ENCODE results near the gene CFTR. TPM values are rescaled to one million over a fixed set of nuclear protein-coding genes. Genes with fewer than 3 reads are reported as not detected.

The CFTR gene
- total and polyA plus RNA-seq, 10 of the 15 experiments (the other 5 are each of a cell fraction or from before 2014, with no cell fraction given): 0.02 to 2.3 (median 0.21) TPM; not detected in 1

DNA sequence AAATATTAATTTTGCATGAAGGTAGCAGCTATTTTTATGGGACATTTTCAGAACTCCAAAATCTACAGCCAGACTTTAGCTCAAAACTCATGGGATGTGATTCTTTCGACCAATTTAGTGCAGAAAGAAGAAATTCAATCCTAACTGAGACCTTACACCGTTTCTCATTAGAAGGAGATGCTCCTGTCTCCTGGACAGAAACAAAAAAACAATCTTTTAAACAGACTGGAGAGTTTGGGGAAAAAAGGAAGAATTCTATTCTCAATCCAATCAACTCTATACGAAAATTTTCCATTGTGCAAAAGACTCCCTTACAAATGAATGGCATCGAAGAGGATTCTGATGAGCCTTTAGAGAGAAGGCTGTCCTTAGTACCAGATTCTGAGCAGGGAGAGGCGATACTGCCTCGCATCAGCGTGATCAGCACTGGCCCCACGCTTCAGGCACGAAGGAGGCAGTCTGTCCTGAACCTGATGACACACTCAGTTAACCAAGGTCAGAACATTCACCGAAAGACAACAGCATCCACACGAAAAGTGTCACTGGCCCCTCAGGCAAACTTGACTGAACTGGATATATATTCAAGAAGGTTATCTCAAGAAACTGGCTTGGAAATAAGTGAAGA is 112.3 kb downstream of the CFTR start:
- in situ Hi-C loops (cut with MboI): no loop called here
- FAIRE-seq: no peak
- no TSS peak for BruUV-seq (replicated peaks)

More for the DNA sequence above, 112.3 kb downstream of the CFTR start:
- intact Hi-C loops (cut with micrococcal nuclease; ENCODE audit: unreplicated experiment): no loop called here
- WGBS (ENCODE audit: insufficient coverage, insufficient replicate concordance, low lambda C conversion rate, missing lambda C conversion rate): 20% methylated on average over 11 of the region's 11 CpGs
- Histone ChIP-seq H3K4me2 (ENCODE audit: control insufficient read depth, insufficient read depth) (no peak overlapping the region), H4K20me1 (ENCODE audit: control insufficient read depth, insufficient read depth) (no peaks in the 10 kb centered on the region), H3K79me2 (ENCODE audit: control insufficient read depth, insufficient read depth, low read length) (no peaks in the 10 kb centered on the region), H3K27ac (ENCODE audit: control insufficient read depth, insufficient read depth) (no peak overlapping the region), H3K9ac (ENCODE audit: control insufficient read depth, insufficient read depth, low read length) (no peak overlapping the region), H3K4me3 (no peak overlapping the region), H3K36me3 (ENCODE audit: control insufficient read depth in 2 of 2, insufficient read depth in 2 of 2, low read length in 1 of 2) (no peaks in the 10 kb centered on the region), H2AFZ (ENCODE audit: control insufficient read depth, low read depth, low read length) (no peak overlapping the region), H3K9me3 (replicated peaks; ENCODE audit: control insufficient read depth, insufficient read depth, low read length) (no peaks in the 10 kb centered on the region), H3K27me3 (replicated peaks in 1 of 2; ENCODE audit: control insufficient read depth in 2 of 2, insufficient read depth in 2 of 2, low read length in 1 of 2) (no peaks in the 10 kb centered on the region), H3K4me1 (ENCODE audit: control insufficient read depth, insufficient read depth, low read length) (no peaks in the 10 kb centered on the region; the same call in 1 of the 2 replicates)
- ChIA-PET RAD21 (ENCODE audit: unreplicated experiment) (no interaction called here), POLR2A (no interaction called here), CTCF (interaction anchor here (0.8 to 1.0 kb wide), 2 partner anchors 15 to 150 kb away, joined by 3 read pairs; no protein-coding TSS in a partner anchor), SMC1A (ENCODE audit: uncharacterized antibody, unreplicated experiment) (interaction anchor here (0.8 to 1.3 kb wide), 4 partner anchors 47 to 164 kb away, joined by 3 to 4 read pairs (median 3); no protein-coding TSS in a partner anchor)
- ATAC-seq (no peak), DNase-seq (ENCODE audit: low read depth, low spot score) (no peak)
- TF ChIP-seq ZNF274 (IDR thresholded peaks at IDR 0.05; ENCODE audit: insufficient read depth, insufficient read length) (no peak), ZSCAN29 (IDR thresholded peaks at IDR 0.05) (no peak), LARP7 (IDR thresholded peaks at IDR 0.05) (no peak), FOXK2 (IDR thresholded peaks at IDR 0.05) (no peak), ATF2 (IDR thresholded peaks at IDR 0.05; ENCODE audit: low read length) (no peak), ATF3 (IDR thresholded peaks at IDR 0.05; ENCODE audit: borderline replicate concordance, extremely low read depth, low read depth, low read length) (no peak), KDM1A (IDR thresholded peaks at IDR 0.05; ENCODE audit: borderline replicate concordance) (no peak), MTA3 (IDR thresholded peaks at IDR 0.05; ENCODE audit: borderline replicate concordance, low read length) (no peak)
- TF ChIP-seq, protein P1, sequence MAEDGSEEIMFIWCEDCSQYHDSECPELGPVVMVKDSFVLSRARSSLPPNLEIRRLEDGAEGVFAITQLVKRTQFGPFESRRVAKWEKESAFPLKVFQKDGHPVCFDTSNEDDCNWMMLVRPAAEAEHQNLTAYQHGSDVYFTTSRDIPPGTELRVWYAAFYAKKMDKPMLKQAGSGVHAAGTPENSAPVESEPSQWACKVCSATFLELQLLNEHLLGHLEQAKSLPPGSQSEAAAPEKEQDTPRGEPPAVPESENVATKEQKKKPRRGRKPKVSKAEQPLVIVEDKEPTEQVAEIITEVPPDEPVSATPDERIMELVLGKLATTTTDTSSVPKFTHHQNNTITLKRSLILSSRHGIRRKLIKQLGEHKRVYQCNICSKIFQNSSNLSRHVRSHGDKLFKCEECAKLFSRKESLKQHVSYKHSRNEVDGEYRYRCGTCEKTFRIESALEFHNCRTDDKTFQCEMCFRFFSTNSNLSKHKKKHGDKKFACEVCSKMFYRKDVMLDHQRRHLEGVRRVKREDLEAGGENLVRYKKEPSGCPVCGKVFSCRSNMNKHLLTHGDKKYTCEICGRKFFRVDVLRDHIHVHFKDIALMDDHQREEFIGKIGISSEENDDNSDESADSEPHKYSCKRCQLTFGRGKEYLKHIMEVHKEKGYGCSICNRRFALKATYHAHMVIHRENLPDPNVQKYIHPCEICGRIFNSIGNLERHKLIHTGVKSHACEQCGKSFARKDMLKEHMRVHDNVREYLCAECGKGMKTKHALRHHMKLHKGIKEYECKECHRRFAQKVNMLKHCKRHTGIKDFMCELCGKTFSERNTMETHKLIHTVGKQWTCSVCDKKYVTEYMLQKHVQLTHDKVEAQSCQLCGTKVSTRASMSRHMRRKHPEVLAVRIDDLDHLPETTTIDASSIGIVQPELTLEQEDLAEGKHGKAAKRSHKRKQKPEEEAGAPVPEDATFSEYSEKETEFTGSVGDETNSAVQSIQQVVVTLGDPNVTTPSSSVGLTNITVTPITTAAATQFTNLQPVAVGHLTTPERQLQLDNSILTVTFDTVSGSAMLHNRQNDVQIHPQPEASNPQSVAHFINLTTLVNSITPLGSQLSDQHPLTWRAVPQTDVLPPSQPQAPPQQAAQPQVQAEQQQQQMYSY (CRISPR knock-in tag; IDR thresholded peaks at IDR 0.05): no peak

All from GM12878 (cell line).